Gastrocnemius medialis (tissue), 4 donors: Measurements from ENCODE around the gene MED22.
A peak's percentile ranks its signal among the peaks of the same experiment; 100 is the strongest.

ENCODE experiments used
- POLR2A ChIP-seq, 2 donors: fragments of 450-650 bp; IDR thresholded peaks; one replicate each; pipeline ENCODE4 v1.6.1; 2017; ENCODE audit warnings: antibody characterized with exemption in 2 of 2, mild to moderate bottlenecking in 2 of 2, moderate library complexity in 2 of 2
- TF ChIP-seq, protein P1 (sequence below), 5 experiments: fragments of 450-650 bp in 3 of 5; fragments of 200-600 bp in 2 of 5; sonication (generic) in 2 of 5; IDR thresholded peaks in 4 of 5; conservative IDR thresholded peaks in 1 of 5; 1 replicate in 4 of 5; 2 replicates in 1 of 5; pipeline ENCODE4 v1.5.1; 2016 to 2019; ENCODE audit warnings: antibody characterized with exemption in 5 of 5, mild to moderate bottlenecking in 3 of 5, moderate library complexity in 3 of 5

DNA sequence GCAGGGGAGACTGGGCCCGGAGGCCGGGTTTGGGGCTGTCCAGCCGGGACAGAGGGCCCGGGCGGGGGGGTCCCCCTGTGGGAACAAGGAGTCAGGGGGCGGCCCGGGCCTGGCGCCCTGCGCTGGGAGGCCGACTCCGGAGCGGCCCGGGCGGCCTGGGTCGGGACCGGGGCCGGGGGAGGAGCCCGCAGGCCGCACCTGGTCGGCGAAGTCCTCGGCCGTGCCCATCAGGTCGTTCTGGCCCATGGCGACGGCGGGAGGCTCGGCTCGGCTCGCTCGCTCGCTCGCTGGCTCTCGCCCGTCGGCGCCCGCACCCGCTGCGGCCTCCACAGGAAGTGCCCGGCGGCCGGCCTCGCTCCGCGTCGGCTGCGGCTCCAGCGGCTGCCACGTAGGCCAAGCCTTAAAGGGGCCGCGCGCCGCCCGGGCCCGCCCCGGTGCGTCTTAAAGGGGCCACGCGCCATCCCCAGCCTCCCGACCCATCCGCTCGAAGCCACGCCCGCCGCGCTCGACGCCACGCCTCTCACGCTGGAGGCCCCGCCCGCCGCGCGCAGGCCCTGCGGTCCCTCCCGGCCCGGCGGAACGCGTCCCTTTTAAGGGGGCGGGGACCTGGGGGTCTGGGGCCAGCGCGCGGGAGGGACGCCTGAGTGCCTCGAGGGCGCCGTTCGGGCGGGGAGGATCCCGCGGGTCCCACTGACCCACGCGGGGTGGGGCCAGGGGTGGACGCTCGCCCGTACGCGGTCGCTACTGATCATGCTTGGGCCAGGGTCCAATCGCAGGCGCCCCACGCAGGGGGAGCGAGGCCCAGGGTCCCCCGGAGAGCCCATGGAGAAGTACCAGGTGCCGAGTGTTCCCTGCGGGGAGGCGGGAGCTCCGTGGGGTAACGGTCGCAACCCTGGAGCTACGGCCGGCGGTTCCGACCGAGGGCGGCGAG, 28.1 kb upstream of the MED22 start, which contains the start of the genes STKLD1 and SURF4:
- TF ChIP-seq, protein P1, sequence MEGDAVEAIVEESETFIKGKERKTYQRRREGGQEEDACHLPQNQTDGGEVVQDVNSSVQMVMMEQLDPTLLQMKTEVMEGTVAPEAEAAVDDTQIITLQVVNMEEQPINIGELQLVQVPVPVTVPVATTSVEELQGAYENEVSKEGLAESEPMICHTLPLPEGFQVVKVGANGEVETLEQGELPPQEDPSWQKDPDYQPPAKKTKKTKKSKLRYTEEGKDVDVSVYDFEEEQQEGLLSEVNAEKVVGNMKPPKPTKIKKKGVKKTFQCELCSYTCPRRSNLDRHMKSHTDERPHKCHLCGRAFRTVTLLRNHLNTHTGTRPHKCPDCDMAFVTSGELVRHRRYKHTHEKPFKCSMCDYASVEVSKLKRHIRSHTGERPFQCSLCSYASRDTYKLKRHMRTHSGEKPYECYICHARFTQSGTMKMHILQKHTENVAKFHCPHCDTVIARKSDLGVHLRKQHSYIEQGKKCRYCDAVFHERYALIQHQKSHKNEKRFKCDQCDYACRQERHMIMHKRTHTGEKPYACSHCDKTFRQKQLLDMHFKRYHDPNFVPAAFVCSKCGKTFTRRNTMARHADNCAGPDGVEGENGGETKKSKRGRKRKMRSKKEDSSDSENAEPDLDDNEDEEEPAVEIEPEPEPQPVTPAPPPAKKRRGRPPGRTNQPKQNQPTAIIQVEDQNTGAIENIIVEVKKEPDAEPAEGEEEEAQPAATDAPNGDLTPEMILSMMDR (IDR thresholded peaks at IDR 0.05 in 4 of 5, conservative IDR thresholded peaks at IDR 0.05 in 1 of 5): peak in 2 of 5 experiments; percentile 50 to 55
- TF ChIP-seq POLR2A (IDR thresholded peaks at IDR 0.05): peak; percentile 95 to 97
